ENCODE data around the gene OTOA.
A peak's percentile ranks its signal among the peaks of the same experiment; 100 is the strongest.
"Not testable (repeated sequence)": the region's sequence is repeated elsewhere in the genome, so short reads cannot be mapped to it uniquely, and the experiment has no call there.

OTOA gene

DNA sequence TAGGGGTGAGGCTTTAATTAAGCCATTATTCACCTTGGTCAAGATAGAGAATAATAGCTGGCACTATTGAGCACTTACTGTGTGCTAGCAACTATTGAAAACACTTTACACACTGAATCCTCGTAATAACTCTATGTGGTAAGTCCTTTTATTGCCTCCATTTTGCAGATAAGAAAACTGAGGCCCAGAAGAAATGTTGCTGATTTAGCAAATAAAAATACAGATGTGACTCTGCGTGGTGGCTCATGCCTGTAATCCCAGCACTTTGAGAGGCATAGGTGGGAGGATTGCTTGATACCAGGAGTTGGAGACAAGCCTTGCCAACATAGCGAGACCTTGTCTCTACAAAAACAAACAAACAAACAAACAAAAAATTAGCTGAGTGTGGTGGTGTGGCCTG is 19.4 kb downstream of the OTOA start:
- no peak for DNase-seq

DNA sequence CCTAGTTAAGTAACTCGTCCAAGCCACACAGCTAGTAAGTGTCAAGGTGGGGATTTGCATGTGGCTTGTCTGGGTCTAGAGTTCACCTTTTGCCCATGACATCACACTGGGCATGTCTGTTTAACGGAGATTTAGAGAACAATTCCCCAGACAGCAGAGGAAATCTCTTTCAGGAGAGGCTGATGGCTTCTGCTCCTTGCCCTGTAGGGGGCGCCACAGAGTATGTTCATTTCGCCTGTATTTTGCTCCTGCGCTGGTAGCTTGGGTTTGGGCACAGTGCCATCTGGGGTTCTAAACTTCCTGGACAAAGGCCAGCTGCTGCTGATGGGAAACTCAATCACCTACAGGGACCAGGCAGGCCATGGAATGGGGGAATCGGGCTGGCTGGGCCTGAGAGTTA is 20.4 kb downstream of the OTOA start:
- peak; percentile 14 for DNase-seq

DNA sequence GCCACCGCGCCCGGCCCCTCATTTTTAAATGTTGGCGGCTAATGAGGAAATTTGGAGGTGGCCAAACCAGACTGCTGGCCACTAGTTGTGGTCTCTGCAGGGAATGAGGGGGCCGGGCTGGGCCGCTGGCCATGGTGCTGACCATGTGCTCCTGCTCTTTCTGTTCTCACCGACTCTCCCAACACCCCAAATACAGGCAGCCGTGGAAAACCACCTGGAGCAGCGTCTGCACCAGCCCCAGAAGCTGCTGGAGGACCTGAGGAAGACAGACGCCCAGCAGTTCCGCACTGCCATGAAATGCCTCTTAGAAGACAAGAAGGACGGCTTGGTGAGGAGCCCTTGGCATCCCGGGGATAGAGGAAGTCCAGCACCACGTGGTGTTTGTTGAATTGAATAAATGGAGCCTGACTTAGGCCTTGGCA is 21.3 kb downstream of the OTOA start:
- DNase-seq = no peak

DNA sequence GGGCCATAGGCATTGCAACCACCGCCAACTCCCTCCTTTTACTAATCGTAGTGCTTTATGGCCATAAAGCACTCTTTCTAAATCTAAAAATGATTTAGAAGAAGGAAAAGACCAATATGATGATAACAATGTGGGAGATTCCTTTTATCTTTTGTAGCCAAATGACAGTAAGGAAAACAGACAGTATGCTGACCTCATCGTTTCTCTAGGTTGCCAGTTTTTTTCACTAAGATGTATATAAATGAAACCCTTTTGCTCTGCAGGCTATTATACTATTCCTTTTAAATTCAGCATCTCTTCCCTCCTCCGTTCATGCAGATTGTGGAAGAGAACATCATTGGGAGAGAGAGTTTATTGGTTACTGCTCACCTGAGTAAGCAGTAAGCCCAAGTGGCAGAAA is 25.3 kb downstream of the OTOA start:
- no peak for DNase-seq

- DNase-seq = not testable (repeated sequence)
Observed at GRCh38 chr16:21690967-21691366, 27.2 kb downstream of the OTOA start.

GRCh38 chr16:21694609-21695008 is 30.8 kb downstream of the OTOA start:
- DNase-seq = no peak

- DNase-seq = no peak
Observed at GRCh38 chr16:21697032-21697431, 33.3 kb downstream of the OTOA start.

GRCh38 chr16:21698169-21699032 is 34.6 kb downstream of the OTOA start:
- peak; percentile 71 for DNase-seq

DNA sequence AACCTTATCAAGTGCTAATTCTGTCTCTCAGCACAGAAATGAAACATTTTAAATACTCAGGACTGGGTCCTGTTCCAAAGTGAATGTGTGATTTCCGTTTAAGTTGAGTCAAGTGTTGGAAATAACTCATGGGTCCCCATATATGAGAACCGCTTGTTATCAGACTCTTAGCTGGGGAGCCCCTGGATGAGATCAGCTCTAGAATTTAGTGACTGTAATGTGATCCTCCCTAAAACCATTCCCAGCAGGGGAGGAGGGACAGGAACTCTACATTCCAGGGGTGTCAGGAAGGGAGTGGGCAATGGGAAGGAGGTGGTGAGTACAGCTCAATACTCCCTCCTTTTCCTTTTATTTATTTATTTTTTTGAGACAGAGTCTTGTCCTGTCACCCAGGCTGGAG is 37.5 kb downstream of the OTOA start:
- no peak for DNase-seq

- DNase-seq = no peak
Observed at GRCh38 chr16:21702276-21702675, 38.5 kb downstream of the OTOA start.

GRCh38 chr16:21703156-21703555 is 39.4 kb downstream of the OTOA start:
- DNase-seq = no peak

DNA sequence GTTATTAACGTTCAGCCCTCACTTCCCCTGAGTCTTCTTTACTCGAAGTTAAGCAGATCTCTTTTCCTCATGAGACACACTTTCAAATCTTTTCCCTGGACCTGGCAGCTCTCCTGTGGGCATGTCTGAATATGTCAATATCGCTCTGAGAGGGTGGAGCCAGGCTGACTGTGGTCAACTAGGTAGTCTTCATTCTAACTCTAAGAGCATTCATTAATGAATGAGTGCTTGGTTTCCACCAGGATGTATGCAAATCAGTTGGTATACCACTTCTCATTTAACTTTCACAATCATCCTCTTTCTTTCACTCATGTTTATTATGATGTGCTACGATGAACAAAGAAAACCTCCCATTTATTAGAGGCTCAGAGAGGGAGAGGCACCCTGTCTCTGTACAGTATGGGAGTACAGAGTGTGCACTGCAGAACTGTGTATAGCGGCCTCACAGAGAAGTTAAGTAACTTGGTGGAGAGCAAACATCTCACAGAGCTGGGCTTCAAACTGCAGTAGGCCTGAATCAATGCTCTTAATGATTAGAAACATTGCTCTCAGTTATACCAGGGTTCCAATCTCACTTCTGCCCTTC is 39.9 kb downstream of the OTOA start:
- DNase-seq = no peak

- DNase-seq = no peak
Observed at GRCh38 chr16:21704266-21704665, 40.5 kb downstream of the OTOA start.

- DNase-seq = no peak
Observed at GRCh38 chr16:21704733-21705132, 41.0 kb downstream of the OTOA start.

DNA sequence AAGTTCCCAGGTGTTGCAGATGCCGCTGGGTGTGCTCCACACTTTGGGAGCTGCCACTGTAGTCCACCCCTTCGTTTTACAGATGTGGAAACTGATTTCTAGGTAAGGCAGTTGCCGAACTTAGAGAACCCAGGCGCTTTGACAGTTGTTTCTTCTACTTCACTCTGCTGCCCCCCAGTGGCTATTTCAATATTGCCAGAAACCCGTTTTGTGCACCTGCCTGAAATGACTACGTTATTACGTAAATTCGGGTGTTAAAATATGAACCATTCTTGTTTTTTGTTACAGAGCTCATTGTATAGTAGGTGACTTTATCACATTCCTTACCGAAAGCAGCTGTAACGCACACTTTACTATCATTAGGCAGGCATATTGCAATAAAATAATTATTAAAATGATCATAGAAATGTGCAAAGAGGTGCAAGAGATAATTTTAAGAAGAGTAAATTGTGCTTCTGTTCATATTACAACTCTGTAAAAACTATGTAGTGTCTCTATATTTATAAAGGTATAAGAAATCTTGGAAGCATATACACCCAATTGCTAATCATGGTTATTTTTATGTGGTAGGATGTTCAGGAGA is 44.9 kb downstream of the OTOA start:
- peak; percentile 48 for DNase-seq

DNA sequence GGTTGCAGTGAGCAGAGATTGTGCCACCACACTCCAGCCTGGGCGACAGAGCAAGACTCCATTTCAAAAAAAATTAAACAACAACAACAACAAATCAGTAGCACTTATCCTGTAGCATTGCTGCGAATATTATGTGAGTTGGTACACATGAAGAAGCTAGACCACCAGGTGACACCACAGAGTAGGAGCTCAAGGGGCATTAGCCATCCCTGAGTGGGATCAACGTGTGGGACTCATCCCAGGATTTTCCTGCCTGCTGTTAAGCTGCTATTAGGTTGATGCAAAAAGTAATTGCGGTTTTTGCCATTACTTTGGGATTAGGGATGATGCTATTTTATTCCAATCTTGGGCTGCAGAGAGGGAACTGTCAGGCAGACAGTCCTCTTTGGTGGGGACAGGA is 47.2 kb downstream of the OTOA start:
- no peak for DNase-seq

GRCh38 chr16:21713549-21714368 is 50.0 kb downstream of the OTOA start:
- DNase-seq = no peak

DNA sequence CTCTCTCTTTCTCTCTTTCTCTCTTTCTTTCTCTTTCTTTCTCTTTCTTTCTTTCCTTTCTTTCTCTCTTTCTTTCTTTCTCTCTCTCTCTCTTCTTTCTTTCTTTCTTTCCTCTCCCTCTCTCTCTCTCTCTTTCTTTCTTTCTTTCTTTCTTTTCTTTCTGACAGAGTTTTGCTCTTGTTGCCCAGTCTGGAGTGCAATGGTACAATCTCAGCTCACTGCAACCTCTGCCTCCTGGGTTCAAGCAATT is 50.5 kb downstream of the OTOA start:
- not testable (repeated sequence) for DNase-seq

DNA sequence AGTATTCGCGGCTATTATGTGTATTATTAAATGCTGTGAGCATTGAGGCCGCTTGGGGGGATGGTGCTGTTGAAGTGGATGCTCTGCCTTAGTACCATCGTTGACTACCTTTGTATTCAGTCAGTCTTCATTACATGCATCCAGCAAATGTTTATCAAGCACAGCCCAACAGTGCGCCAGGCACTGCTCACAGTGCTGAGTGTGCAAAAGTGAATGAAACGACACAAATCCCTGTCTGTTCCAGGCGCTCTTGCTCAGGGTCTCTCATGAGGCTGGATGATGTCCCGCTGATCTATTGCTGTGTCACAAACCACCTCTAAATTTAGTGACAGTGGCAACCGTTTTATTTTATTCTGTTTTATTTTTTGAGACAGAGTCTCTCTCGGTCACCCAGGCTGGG is 53.8 kb downstream of the OTOA start:
- DNase-seq = no peak

- DNase-seq = no peak
Observed at GRCh38 chr16:21719283-21719682, 55.5 kb downstream of the OTOA start.

DNA sequence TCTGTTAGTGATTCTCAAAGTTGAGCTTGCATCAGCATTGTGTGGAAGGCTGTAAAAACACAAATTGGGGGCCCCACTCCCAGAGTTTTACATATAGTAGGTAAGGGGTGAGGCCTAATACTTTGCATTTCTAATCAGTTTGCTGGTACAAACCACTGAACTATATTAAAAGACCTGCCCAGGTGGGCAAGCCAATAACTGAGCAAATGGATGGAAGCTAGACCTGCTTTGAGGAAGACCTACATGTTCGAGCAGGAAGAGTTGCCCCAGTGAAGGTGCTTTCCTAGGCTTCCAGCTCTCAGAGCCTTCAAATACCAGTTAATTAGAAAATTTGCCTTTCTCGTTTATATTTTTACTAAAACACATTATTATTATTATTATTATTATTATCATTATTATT is 56.8 kb downstream of the OTOA start:
- no peak for DNase-seq

DNA sequence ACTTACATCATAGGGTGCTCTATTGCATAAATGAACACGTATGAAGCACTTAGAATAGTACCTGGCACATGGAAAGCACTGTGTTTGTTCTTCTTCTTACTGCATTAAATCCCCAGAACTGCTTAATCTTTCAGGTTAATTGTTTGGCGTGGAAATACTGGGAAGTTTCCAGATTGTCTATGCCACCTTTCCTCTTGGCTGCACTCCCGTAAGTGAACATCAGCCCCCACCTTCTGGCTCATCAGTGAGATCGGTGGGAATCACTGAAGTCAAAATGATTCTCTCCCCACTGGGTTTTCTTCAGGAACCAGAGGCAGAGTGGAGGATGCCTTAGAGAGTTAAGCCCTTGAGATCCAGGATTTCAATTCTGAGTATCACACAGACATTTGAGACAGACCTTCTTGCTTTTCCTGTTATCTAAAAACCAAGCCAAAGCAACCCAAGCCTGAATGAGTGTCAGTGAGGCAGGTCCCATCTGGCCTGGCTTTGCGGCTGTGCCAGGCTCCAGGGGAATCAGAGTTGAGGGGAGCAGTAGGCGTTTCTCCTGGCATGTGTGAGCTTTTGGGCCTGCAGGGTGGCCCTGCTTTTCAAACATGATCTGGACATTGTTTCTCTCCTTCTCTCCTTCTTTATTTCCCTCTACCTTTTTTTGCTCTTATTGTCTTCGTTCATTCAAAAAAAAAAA is 59.1 kb downstream of the OTOA start:
- DNase-seq = no peak

DNA sequence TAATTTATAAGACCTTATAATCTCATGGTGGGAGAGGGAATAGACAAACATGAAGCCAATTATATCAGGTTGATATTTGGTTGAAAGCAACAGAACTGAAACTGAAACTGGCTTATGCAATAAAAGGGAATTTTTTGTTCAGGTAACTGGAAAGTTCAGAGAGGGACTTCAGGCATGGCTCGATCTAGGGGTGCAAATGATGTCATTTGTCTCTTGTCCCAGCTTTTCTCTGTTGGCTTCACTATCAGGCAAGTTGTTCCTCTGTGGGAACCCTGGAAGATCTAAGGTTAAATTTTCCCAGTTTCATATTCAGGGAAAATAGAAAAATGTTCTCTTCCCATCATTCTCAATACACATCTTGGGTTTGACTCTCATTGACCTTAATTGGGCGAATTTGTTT is 59.8 kb downstream of the OTOA start:
- no peak for DNase-seq

Measured in DMS79 treated with DMSO at 0.1 percent for 48 hours (cell line).